Coronary artery (tissue), 2 donors: Measurements from ENCODE around the gene LRRC1.

ENCODE experiments used
- DNase-seq: peaks from one replicate; pipeline ENCODE4 v3.0.0-alpha.2; 2017; ENCODE audit warnings: low spot score
- H3K27ac ChIP-seq, 2 donors: fragments of 200-600 bp; sonication (generic); one replicate each; pipeline ENCODE4 v1.5.1; 2016 to 2019
- H3K4me3 ChIP-seq: fragments of 200-600 bp; sonication (generic); 2 replicates; pipeline ENCODE4 v1.5.1; 2016; ENCODE audit warnings: mild to moderate bottlenecking, moderate library complexity
- TF ChIP-seq, protein P1 (sequence below): fragments of 200-600 bp; sonication (generic); IDR thresholded peaks from one replicate; pipeline ENCODE4 v1.5.1; 2019; ENCODE audit warnings: antibody characterized with exemption

LRRC1 gene

GRCh38 chr6:53960311-53960710 lies 165.5 kb downstream of the LRRC1 start:
- Histone ChIP-seq H3K4me3 (no peak overlapping the region), H3K27ac (no peak overlapping the region)
- no peak for DNase-seq
- TF ChIP-seq, protein P1, sequence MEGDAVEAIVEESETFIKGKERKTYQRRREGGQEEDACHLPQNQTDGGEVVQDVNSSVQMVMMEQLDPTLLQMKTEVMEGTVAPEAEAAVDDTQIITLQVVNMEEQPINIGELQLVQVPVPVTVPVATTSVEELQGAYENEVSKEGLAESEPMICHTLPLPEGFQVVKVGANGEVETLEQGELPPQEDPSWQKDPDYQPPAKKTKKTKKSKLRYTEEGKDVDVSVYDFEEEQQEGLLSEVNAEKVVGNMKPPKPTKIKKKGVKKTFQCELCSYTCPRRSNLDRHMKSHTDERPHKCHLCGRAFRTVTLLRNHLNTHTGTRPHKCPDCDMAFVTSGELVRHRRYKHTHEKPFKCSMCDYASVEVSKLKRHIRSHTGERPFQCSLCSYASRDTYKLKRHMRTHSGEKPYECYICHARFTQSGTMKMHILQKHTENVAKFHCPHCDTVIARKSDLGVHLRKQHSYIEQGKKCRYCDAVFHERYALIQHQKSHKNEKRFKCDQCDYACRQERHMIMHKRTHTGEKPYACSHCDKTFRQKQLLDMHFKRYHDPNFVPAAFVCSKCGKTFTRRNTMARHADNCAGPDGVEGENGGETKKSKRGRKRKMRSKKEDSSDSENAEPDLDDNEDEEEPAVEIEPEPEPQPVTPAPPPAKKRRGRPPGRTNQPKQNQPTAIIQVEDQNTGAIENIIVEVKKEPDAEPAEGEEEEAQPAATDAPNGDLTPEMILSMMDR, result no peak

DNA sequence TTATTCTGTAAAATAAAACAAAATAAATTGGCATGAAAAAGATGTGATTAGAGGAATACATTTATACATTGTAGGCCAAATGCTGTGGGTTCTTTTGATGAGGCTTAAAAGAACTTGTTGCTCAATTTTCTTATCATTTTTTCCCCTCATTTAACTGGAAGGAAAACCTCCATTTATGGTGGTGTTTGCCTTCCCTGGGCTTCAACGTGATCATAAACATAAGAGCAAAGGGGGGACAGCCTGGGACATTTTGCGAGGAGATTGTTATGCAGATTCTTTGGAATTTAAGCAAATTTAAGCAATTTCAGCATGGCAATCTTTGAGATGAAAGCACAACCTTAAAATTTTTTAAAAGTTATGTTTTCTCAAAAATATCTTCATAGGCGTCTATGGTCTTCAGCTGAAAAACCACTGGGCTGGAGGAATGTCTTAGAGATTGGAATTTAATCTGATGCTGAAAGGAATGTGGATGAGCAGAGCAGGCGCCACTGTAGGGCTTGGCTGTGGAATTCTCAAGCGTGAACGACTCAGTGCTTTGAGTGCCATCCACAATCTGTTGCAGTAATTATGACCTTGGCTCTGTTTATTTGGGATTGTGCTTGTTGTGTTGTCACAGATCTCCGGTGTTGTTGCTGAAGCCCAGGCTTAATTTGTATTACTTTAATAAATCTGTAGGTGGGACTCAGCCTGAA lies 167.0 kb downstream of the LRRC1 start:
- DNase-seq, result no peak
- TF ChIP-seq, protein P1, result no peak
- Histone ChIP-seq H3K27ac (no peak overlapping the region), H3K4me3 (no peak overlapping the region)

DNA sequence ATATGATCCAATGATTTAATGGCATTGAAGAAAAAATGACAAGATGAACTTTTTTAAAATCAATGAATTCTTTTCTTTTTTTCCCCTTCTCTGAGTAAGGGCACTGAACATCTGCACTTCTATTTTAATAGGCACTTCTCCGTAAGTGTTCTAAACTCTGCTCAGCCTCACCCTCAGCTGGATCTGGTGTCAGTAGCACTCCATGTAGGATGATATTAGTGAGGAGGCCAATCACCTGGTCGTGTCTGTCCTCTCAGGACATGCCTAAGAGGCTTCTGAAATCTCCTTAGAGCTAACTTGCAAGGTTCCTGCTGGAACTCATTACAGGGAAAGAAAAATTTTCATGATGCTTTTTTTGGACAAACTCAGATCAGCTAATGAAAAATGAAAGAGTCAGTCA lies 167.8 kb downstream of the LRRC1 start:
- no peak overlapping the region for H3K27ac ChIP-seq

DNA sequence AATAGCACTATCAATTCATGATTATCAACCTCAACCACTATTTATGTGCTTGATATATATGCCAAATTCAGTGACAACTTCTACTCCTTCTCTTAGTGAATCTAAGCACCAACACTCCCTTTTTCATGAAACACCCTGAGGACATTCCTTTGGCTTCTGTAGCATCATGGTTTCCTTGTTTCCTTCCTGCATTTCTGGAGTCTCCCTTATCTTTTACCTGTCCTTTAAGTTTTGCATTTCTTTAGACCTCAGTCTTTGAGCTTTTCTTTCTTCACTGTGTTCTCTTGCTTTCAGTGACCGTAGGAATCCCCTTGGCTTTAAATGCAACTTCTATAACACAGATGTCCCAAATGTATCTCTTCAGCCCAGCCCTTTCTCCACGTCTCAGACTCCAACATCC lies 172.6 kb downstream of the LRRC1 start:
- H3K27ac ChIP-seq, result no peak overlapping the region
- no peak overlapping the region for H3K4me3 ChIP-seq
- DNase-seq, result no peak
- TF ChIP-seq, protein P1, result no peak

More for the DNA sequence above, 167.8 kb downstream of the LRRC1 start:
- no peak overlapping the region for H3K4me3 ChIP-seq
- TF ChIP-seq, protein P1, result no peak
- DNase-seq, result no peak
